Right lobe of liver (tissue), 4 donors: ENCODE data around the gene LLPH.

Experiments
- CTCF ChIP-seq, 4 donors: fragments of 200-600 bp in 3 of 4; fragments of 450-650 bp in 1 of 4; IDR thresholded peaks; one replicate each; pipeline versions ENCODE4 v1.5.1 to v1.8.0; 2016 to 2022; ENCODE audit warnings: antibody characterized with exemption in 4 of 4, mild to moderate bottlenecking in 2 of 4
- POLR2A ChIP-seq: fragments of 450-650 bp; IDR thresholded peaks from one replicate; pipeline ENCODE4 v1.6.1; 2017; ENCODE audit warnings: antibody characterized with exemption, mild to moderate bottlenecking
- donor health status: DM: no; HTN: no; CAD: no.
- donor health status: DM: no; HTN: no; CAD: no.
- donor health status: DM: no; HTN: yes; CAD: no.

GRCh38 chr12:66127650-66128049, 2.9 kb downstream of the LLPH start:
- TF ChIP-seq CTCF (IDR thresholded peaks at IDR 0.05) = no peak
- no peak for TF ChIP-seq POLR2A
